ENCODE data around the gene WIPI1.

WIPI1 gene

GRCh38 chr17:68400404-68400735 lies 56.9 kb downstream of the WIPI1 start:
- no peak for TF ChIP-seq CTCF (IDR thresholded peaks at IDR 0.05; ENCODE audit: low read depth, low read length, missing control alignments)
- no peak overlapping the region for H3K4me3 ChIP-seq (replicated peaks; ENCODE audit: low read depth, low read length)
- DNase-seq (ENCODE audit: extremely low read depth, low read depth) = no peak

GRCh38 chr17:68399638-68400403 lies 57.5 kb downstream of the WIPI1 start:
- no peak for DNase-seq (ENCODE audit: extremely low read depth, low read depth)
- no peak for TF ChIP-seq CTCF (IDR thresholded peaks at IDR 0.05; ENCODE audit: low read depth, low read length, missing control alignments)
- H3K4me3 ChIP-seq (replicated peaks; ENCODE audit: low read depth, low read length) = no peak overlapping the region

GRCh38 chr17:68398691-68399637 lies 58.3 kb downstream of the WIPI1 start:
- no peak overlapping the region for H3K4me3 ChIP-seq (replicated peaks; ENCODE audit: low read depth, low read length)
- DNase-seq (ENCODE audit: extremely low read depth, low read depth) = no peak
- TF ChIP-seq CTCF (IDR thresholded peaks at IDR 0.05; ENCODE audit: low read depth, low read length, missing control alignments) = peak; percentile 93

- DNase-seq (ENCODE audit: extremely low read depth, low read depth) = no peak
- no peak overlapping the region for H3K4me3 ChIP-seq (replicated peaks; ENCODE audit: low read depth, low read length)
- no peak for TF ChIP-seq CTCF (IDR thresholded peaks at IDR 0.05; ENCODE audit: low read depth, low read length, missing control alignments)
Measured at GRCh38 chr17:68397108-68397536, 60.2 kb downstream of the WIPI1 start.

GRCh38 chr17:68396226-68397107 lies 60.8 kb downstream of the WIPI1 start:
- TF ChIP-seq CTCF (IDR thresholded peaks at IDR 0.05; ENCODE audit: low read depth, low read length, missing control alignments) = no peak
- no peak overlapping the region for H3K4me3 ChIP-seq (replicated peaks; ENCODE audit: low read depth, low read length)
- DNase-seq (ENCODE audit: extremely low read depth, low read depth) = no peak

GRCh38 chr17:68394608-68395331 lies 62.5 kb downstream of the WIPI1 start:
- no peak for TF ChIP-seq CTCF (IDR thresholded peaks at IDR 0.05; ENCODE audit: low read depth, low read length, missing control alignments)
- DNase-seq (ENCODE audit: extremely low read depth, low read depth) = no peak
- H3K4me3 ChIP-seq (replicated peaks; ENCODE audit: low read depth, low read length) = no peak overlapping the region

All from HFF-Myc (cell line).